GM18951 (cell line): ENCODE results near the gene MIPOL1.
"Not testable (repeated sequence)": the region's sequence is repeated elsewhere in the genome, so short reads cannot be mapped to it uniquely, and the experiment has no call there.

Experiments
- POLR2A ChIP-seq: IDR thresholded peaks from 4 replicates; pipeline ENCODE4 v1.6.1; 2011; ENCODE audit warnings: mild to moderate bottlenecking; ENCODE audit not compliant: insufficient read length, insufficient read depth; ENCODE audit errors: extremely low read depth
- in situ Hi-C: fragments of 300-500 bp; cut with MboI; formaldehyde crosslinking; loops from one replicate; pipeline ENCODE4 v1.12.0; 2022; ENCODE audit warnings: low sequenced_read_pairs, mixed read lengths, inconsistent platforms; ENCODE audit not compliant: unreplicated experiment

Gene MIPOL1

DNA sequence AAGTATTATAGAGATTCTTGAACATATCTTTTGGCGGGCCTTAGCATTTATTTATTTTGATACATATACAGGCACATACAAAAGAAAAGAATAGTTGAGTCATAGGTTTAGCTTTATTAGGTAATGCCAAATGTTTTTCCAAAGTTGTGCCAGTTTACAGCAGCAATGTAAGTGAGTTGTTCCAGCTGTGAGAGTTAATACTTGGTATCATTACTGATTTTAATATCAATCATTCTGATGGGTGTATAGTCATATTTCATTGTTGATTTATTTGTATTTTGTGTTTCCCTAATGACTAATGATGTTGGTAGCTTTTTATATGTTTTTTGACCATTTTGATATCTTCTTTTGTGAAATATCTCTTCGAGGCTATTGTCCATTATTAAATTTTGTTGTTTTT lies 122.4 kb downstream of the MIPOL1 start:
- in situ Hi-C loops, result no loop called here
- no peak for TF ChIP-seq POLR2A

DNA sequence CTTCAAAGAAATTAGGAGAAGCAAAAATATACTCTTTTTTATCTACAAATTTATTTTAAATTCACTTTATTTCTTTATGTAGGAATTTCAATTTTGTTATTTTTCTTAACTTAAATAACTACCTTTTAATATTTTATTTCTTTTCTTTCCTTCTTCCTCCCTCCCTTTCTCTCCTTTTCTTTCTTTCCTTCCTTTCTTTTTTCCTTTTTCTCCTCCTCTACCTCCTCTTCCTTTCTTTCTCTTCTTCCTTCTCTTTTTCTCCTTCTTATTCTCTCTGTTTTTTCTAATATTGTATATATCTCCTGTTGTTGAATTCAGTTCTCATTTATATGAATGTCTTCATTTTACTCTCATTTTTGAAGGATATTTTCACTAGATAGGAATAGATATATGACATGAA lies 127.6 kb downstream of the MIPOL1 start:
- in situ Hi-C loops, result no loop called here
- TF ChIP-seq POLR2A, result no peak

DNA sequence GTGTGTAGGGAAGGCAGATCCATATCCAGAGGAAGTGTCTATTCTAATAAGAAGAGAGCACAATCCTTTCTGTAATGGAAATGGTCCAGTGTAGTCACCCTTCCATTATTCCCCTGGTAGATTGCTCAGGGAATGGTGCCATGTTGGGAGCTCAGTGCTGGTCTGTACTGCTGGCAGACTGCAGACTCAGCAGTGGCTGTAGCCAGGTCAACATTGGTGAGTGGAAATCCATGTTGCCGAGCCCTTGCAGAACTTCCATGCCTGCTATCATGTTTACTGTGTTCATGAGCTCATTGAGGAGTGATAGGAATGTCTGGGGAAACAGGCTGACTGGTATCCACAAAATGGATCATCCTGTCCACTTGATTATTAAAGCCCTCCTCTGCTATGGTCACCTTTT lies 128.7 kb downstream of the MIPOL1 start:
- TF ChIP-seq POLR2A, result no peak
- in situ Hi-C loops, result no loop called here

DNA sequence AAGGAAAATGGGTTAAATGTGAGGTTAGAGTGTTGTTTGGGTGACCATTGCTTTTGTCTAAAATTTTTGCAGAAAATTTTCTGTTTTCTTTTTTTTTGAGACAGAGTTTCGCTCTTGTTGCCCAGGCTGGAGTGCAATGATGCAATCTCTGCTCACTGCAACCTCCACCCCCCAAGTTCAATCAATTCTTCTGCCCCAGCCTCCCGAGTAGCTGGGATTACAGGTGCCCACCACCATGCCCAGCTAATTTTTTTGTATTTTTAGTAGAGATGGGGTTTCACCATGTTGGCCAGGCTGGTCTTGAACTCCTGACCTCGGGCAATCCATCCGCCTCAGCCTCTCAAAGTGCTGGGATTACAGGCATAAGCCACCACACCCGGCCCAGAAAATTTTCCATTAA lies 130.2 kb downstream of the MIPOL1 start:
- in situ Hi-C loops, result not testable (repeated sequence)

DNA sequence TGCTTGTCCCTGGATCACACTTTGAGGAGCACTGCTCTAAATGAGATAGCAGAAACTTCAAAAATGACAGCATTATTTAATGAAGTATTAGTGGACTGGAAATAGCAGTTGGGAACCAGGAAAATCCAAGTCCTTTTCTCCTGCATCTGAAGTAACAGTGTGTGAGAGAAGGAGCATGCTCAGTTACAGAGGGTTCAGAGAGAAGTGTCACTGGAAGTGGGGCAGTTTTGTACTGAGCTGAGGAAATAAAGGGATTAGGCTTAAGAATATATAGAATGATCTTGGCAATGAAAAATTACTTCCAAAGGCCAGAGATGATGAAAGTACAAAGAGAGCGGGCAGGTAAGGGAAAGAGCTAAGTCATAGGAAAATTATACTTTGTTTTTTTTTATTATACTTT lies 130.9 kb downstream of the MIPOL1 start:
- TF ChIP-seq POLR2A, result no peak
- in situ Hi-C loops, result no loop called here

DNA sequence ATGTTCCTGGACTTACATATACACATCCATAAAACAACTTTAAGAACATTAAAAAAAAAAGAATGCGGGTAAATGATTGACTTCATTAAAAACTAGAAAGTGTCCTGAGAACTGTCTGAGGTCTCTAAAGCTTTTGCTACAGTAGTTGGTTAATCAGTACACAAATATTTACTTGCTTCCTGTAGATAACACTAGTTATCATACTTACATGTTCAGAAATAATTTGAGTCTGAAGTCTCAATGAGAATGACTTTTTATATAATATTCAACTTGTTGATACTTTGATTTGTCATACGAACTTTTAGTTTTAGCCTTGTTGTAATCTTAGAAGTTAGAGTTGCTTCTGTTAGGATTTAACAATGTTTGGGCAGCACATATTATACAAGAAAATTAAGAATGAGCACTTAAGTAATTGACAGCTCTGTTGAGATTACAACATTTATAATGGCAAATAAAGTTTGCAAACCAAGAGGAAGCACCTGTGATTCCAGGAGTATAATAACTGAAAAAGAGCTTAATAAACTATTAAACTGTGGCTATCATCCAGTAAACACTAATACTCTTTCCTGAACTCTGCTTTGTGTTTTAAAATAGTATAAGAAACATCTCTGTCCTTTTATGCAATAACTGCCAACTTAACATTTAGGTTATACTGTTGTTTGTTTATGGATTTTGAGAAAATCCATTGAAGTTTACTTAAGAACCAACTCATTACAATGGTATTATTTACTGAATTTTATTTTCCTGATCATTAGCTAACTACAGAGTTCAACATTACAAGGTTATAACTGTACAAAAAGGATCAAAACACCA lies 131.7 kb downstream of the MIPOL1 start:
- no peak for TF ChIP-seq POLR2A
- in situ Hi-C loops, result no loop called here

DNA sequence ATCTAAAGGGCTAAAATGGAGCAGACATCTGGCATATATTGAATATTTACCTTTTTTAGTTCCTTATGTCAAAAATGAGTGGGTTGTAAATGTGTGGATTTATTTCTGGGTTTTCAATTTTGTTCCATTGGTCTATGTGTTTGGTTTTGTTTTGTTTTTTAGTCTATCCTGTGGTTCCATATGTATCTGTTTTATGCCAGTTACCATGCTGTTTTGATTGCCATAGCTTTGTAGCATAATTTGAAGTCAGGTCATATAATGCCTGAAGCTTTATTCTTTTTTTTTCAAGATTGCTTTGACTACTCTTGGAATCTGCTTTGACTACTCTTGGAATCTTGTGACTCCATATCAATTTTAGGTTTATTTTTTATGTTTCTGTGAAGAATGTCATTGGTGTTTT lies 133.2 kb downstream of the MIPOL1 start:
- TF ChIP-seq POLR2A, result no peak
- in situ Hi-C loops, result no loop called here

DNA sequence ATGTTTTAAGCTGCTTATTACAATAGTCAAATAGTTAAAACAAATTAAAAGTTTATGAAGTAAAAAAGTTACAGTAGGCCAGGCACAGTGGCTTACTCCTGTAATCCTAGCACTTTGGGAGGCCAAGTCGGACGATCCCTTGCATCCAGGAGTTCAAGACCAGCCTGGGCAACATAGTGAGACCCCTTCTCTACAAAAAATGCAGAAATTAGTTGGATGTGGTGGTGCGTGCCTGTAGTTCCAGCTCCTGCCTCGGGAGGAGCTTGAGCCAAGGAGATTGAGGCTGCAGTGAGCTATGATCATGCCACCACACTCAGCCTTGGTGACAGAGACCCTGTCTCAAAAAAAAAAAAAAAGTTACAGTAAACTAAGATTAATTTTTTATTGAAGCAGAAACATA lies 142.6 kb downstream of the MIPOL1 start:
- in situ Hi-C loops, result no loop called here
- TF ChIP-seq POLR2A, result no peak

DNA sequence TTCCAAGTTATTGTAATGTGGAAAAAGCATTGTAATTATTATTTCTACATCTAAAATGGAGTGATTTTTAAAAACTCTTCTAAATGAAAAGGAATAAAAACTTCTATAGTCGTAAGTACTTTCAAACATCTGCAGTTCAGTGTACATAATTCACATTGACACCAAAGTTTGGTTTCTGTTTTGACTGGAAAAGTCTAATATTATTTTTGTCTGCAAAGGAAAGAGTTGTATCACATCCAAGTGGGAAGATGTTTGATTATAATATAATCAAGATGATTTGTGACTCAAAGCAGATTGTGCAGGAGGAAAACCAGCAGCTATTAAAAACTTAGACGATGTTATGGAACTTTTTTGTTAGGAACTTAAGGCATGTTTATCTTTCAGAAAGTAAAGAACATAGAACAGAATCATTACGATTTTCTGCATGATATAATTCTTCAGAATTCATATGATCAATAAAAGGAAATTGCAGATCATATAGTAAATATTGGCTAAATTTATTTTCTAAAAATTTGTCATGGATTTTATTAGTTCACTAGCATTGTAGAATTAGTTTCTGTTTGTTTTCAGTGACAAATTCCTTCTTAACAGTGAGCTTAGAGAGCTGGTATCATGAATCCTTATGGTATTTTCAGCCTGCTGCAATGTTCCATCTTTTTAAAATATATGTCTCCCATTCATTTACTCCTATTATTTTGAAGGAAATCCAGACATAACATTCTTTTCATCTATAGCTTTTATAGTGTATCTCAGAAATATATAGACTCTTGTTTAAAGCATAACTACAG lies 145.8 kb downstream of the MIPOL1 start:
- in situ Hi-C loops, result no loop called here
- no peak for TF ChIP-seq POLR2A

DNA sequence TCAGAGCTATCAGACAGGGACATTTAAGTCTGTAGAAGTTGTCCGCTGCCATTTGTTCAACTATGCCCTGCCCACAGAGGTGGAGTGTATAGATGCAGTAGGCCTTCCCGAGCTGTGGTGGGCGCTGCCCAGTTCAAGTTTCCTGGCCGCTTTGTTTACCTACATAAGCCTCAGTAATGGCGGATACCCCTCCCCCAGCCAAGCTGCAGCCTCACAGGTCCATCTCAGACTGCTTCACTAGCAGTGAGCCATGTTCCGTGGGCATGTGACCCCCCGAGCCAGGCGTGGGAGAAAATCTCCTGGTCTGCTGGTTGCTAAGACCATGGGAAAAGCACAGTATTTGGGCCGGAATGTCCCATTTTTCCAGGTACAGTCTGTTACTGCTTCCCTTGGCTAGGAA lies 165.9 kb downstream of the MIPOL1 start:
- TF ChIP-seq POLR2A, result no peak
- in situ Hi-C loops, result no loop called here

DNA sequence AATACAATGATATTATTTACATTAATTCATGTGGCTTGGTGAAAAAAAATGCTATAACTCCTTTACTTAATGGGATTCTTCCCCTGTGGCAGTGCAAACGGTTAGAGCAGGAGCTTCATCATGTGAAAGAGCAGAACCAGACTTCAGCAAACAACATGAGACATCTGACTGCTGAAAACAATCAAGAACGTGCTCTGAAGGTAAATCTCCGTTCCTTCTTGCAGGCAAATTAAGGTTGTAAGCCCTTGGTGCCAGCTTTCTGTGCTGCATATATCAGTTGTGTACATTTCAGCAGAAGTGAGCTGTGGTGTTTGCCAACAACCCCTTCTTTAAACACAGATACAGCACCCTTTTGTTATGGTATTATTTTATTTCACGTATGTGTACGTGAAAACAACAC lies 171.7 kb downstream of the MIPOL1 start:
- no peak for TF ChIP-seq POLR2A
- in situ Hi-C loops, result no loop called here

DNA sequence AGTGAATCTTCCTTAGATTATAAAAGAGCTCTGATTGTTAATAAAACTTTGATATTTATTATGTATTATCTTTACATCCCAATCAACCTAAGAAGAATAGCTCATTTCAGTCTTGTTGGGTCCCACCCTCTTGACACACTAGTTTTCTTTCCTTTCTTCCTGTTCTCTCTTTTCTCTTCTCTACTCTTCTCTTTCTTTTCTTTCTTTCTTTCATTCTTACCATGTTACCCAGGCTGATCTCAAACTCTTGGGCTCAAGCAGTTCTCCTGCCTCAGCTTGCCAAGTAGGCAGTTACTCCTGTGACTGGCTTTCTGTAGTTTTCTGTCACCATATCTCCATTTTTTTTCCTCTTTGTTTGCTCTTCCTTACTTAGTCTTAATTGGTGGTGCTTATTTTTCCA lies 177.8 kb downstream of the MIPOL1 start:
- no peak for TF ChIP-seq POLR2A
- in situ Hi-C loops, result no loop called here

DNA sequence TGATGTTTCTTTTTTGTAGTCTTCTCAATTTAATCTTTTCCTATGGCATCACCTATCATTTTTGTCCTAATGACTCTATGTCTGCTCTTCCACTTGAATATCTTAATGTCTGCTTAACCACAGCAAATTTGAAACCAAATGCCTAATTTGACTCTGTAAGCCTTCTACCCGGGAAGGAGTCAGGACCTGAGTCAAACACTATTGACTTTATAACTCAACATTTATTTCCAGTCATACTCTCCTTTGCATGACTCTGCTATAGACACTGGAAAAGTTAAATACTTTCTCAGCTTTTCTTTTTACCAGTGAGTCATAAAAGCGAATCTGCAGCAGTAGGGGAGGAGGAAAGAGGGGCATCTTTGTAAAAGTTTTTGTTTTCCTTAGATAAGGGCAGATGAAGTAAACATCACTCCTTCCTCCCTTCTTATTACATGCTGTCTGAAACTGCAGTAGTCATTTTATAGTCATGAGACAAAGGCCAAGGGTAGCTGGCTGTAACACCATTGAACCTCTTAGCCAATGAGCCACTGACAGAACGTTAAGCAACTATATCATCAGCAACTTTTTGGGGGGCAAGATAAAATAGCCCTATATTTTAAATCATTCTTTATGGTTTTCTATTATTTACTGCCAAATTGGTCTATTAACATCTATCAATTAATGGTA lies 179.3 kb downstream of the MIPOL1 start:
- in situ Hi-C loops, result no loop called here
- no peak for TF ChIP-seq POLR2A

DNA sequence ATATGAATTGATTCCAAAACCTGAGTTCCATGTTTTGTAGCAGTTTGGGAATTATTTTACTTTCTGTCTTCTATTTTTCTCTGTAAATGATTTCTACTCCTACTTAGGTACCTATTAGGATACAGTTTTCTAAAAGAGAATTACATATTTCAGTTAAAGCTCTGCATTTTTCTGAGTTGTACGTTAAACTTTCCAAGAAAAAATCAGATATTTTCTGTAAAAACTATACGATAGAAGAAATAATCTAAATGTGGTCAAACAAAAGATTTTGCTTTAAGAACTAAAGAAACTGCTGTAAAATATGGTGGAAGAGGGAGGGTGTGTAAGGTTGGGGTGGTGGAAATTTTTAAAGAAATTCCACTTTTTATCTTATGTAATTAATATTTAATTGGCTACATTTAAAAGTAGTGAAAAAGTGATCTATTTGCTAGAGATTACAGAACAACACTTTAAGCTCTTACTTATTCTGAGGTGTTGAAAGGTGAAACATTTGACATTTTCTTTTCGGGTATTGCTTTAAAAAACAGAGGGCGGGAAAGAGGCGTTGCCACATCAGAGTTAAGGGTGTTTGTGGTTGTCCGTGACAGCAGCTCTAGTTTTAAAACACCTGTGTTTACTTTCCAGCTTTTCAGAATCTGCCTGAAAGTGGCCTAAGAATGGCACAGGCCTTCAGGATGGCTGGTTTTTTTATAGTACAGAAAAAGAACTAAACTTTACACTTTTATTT lies 187.3 kb downstream of the MIPOL1 start:
- no peak for TF ChIP-seq POLR2A
- in situ Hi-C loops, result no loop called here

DNA sequence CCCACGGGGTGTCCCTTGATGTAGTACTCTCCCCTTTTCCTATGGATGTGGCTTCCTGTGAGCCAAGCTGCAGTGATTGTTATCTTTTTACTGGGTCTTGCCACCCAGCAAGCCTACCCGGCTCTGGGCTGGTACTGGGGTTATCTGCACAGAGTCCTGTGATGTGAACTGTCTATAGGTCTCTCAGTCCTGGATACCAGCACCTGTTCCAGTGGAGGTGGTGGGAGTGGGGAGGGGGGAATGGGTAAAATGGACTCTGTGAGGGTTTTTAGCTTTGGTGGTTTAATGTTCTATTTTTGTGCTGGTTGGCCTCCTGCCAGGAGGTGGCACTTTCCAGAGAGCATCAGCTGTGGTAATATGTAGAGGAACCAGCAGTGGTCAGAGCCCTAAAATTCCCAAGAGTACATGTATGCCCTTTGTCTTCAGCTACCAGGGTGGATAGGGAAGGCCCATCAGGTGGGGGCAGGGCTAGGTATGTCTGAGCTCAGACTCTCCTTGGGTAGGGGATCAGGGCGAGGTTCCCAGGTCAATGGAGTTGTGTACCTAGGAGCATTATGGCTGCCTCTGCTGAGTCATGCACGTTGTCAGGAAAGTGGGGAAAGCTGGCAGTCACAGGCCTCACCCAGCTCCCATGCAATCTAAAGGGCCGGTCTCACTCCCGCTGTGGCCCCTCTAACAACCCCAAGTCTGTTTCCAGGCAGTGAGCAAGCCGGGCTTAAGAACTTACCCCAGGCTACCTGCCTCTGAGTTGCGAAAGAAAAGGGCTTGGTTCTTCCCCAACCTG lies 199.6 kb downstream of the MIPOL1 start:
- in situ Hi-C loops, result not testable (repeated sequence)
